Type B pancreatic cell (in vitro differentiated cells): ENCODE measurements around the gene LGALS7. TPM values are rescaled to one million over a fixed set of nuclear protein-coding genes. Genes with fewer than 3 reads are reported as not detected.

Experiments
- DNase-seq: peaks from one replicate; pipeline ENCODE4 v3.0.0; 2021; ENCODE audit warnings: mixed read lengths; ENCODE audit not compliant: unreplicated experiment; ENCODE audit errors: extremely low spot score
- H3K27ac Mint-ChIP-seq: 2 replicates; pipeline ENCODE4 v1.8.0; 2021; ENCODE audit warnings: mild to moderate bottlenecking, mixed read lengths
- H3K27me3 Mint-ChIP-seq: 2 replicates; pipeline ENCODE4 v1.8.0; 2021; ENCODE audit warnings: mixed read lengths
- H3K36me3 Mint-ChIP-seq: 2 replicates; pipeline ENCODE4 v1.8.0; 2021; ENCODE audit warnings: mixed read lengths
- H3K4me1 Mint-ChIP-seq: one replicate; pipeline ENCODE4 v1.8.0; 2021; ENCODE audit warnings: mixed read lengths; ENCODE audit not compliant: unreplicated experiment
- H3K4me3 Mint-ChIP-seq: 2 replicates; pipeline ENCODE4 v1.8.0; 2021; ENCODE audit warnings: mild to moderate bottlenecking, mixed read lengths
- H3K9me3 Mint-ChIP-seq: 2 replicates; pipeline ENCODE4 v1.8.0; 2021; ENCODE audit warnings: mixed read lengths
- CTCF ChIP-seq: fragments of 200-600 bp; sonication (generic); conservative IDR thresholded peaks from 2 replicates; pipeline ENCODE4 v1.5.0; 2021; ENCODE audit warnings: antibody characterized with exemption, mild to moderate bottlenecking
- total RNA-seq: library from RNA; stranded (reverse); gene quantifications from 2 replicates; pipeline ENCODE4 v1.2.1, GENCODE V29; 2021; ENCODE audit warnings: low replicate concordance

The LGALS7 gene
- total RNA-seq, 1 donor from 2014 or later, result 1.8 TPM

- Mint-ChIP-seq H3K4me1 (peaks cover 5% of the 10 kb centered on the region), H3K4me3 (no peak overlapping the region), H3K9me3 (no peaks in the 10 kb centered on the region), H3K27ac (no peak overlapping the region), H3K36me3 (peaks cover 9% of the 10 kb centered on the region), H3K27me3 (no peaks in the 10 kb centered on the region)
- no peak for DNase-seq
- no peak for TF ChIP-seq CTCF
Observed at GRCh38 chr19:38727306-38727867, 45.9 kb downstream of the LGALS7 start.

GRCh38 chr19:38726761-38727301, 46.5 kb downstream of the LGALS7 start:
- no peaks in the 10 kb centered on the region for H3K27me3 Mint-ChIP-seq
- DNase-seq, result no peak
- no peak for TF ChIP-seq CTCF
- H3K9me3 Mint-ChIP-seq, result no peaks in the 10 kb centered on the region
- no peak overlapping the region for H3K27ac Mint-ChIP-seq
- peaks cover 5% of the 10 kb centered on the region for H3K4me1 Mint-ChIP-seq
- no peak overlapping the region for H3K4me3 Mint-ChIP-seq
- peaks cover 9% of the 10 kb centered on the region for H3K36me3 Mint-ChIP-seq

- Mint-ChIP-seq H3K36me3 (peaks cover 9% of the 10 kb centered on the region), H3K27me3 (no peaks in the 10 kb centered on the region), H3K27ac (no peak overlapping the region), H3K9me3 (no peaks in the 10 kb centered on the region), H3K4me1 (peaks cover 5% of the 10 kb centered on the region), H3K4me3 (no peak overlapping the region)
- DNase-seq, result no peak
- TF ChIP-seq CTCF, result no peak
Observed at GRCh38 chr19:38726284-38726673, 47.0 kb downstream of the LGALS7 start.

GRCh38 chr19:38725469-38726283, 47.6 kb downstream of the LGALS7 start:
- no peaks in the 10 kb centered on the region for H3K9me3 Mint-ChIP-seq
- H3K27ac Mint-ChIP-seq, result no peak overlapping the region
- H3K4me3 Mint-ChIP-seq, result no peak overlapping the region

More at GRCh38 chr19:38725469-38726283, 47.6 kb downstream of the LGALS7 start:
- Mint-ChIP-seq H3K36me3 (peaks cover 9% of the 10 kb centered on the region), H3K4me1 (peaks cover 5% of the 10 kb centered on the region), H3K27me3 (no peaks in the 10 kb centered on the region)
- DNase-seq, result no peak
- TF ChIP-seq CTCF, result no peak
